HG03439 (cell line): ENCODE data around the gene NECTIN2.
"Not testable (repeated sequence)": the region's sequence is repeated elsewhere in the genome, so short reads cannot be mapped to it uniquely, and the experiment has no call there.

Experiments used
- ATAC-seq: cut with Tn5 transposase; IDR thresholded peaks from one replicate; pipeline ENCODE4 v1.9.1; 2021; ENCODE audit warnings: mild to moderate bottlenecking, moderate library complexity; ENCODE audit not compliant: unreplicated experiment

Gene NECTIN2

GRCh38 chr19:44848812-44849447, 2.8 kb downstream of the NECTIN2 start:
- no peak for ATAC-seq

GRCh38 chr19:44850641-44851109, 4.6 kb downstream of the NECTIN2 start:
- ATAC-seq = no peak

GRCh38 chr19:44851427-44851826, 5.3 kb downstream of the NECTIN2 start:
- no peak for ATAC-seq

- no peak for ATAC-seq
Measured at GRCh38 chr19:44855606-44856005, 9.5 kb downstream of the NECTIN2 start.

GRCh38 chr19:44856421-44857083, 10.5 kb downstream of the NECTIN2 start:
- no peak for ATAC-seq

GRCh38 chr19:44857837-44858236, 11.7 kb downstream of the NECTIN2 start:
- ATAC-seq = no peak

- ATAC-seq = not testable (repeated sequence)
Measured at GRCh38 chr19:44861576-44861975, 15.5 kb downstream of the NECTIN2 start.

- ATAC-seq = no peak
Measured at GRCh38 chr19:44863990-44864389, 17.9 kb downstream of the NECTIN2 start.

GRCh38 chr19:44865196-44865767, 19.2 kb downstream of the NECTIN2 start:
- ATAC-seq = no peak

- ATAC-seq = no peak
Measured at GRCh38 chr19:44866664-44867063, 20.6 kb downstream of the NECTIN2 start.

GRCh38 chr19:44867578-44867977, 21.5 kb downstream of the NECTIN2 start:
- ATAC-seq = no peak

- no peak for ATAC-seq
Measured at GRCh38 chr19:44869733-44870470, 23.8 kb downstream of the NECTIN2 start.

GRCh38 chr19:44871809-44872208, 25.7 kb downstream of the NECTIN2 start:
- no peak for ATAC-seq

- no peak for ATAC-seq
Measured at GRCh38 chr19:44872661-44873060, 26.6 kb downstream of the NECTIN2 start.

GRCh38 chr19:44874317-44874716, 28.2 kb downstream of the NECTIN2 start:
- ATAC-seq = no peak

- ATAC-seq = no peak
Measured at GRCh38 chr19:44875666-44876451, 29.8 kb downstream of the NECTIN2 start.

GRCh38 chr19:44876930-44877535, 30.9 kb downstream of the NECTIN2 start:
- ATAC-seq = no peak

- no peak for ATAC-seq
Measured at GRCh38 chr19:44878120-44878865, 32.2 kb downstream of the NECTIN2 start.

GRCh38 chr19:44879309-44880065, 33.4 kb downstream of the NECTIN2 start:
- ATAC-seq = no peak
